ENCODE measurements around the gene KSR1. TPM values are rescaled to one million over a fixed set of nuclear protein-coding genes. Genes with fewer than 3 reads are reported as not detected.
A peak's percentile ranks its signal among the peaks of the same experiment; 100 is the strongest.

KSR1 gene
- total and polyA plus RNA-seq, 3 donors from 2014 or later: 44.8 to 80.7 (median 63.7) TPM

GRCh38 chr17:27453471-27453870 is 2.8 kb upstream of the KSR1 start:
- no peak overlapping the region for H3K4me3 ChIP-seq
- no peaks in the 10 kb centered on the region for H3K27me3 ChIP-seq
- intact Hi-C loops (cut with DNase I; ENCODE audit: low total_unique reads): loop anchor here (10.0 kb wide), 1 partner anchor 141 kb away; no protein-coding TSS in a partner anchor
- DNase-seq: no peak
- no peaks in the 10 kb centered on the region for H3K9me3 ChIP-seq
- 71 to 75% methylated on average over 2 of the region's 2 CpGs for WGBS, 2 donors
- no peaks in the 10 kb centered on the region for H3K36me3 ChIP-seq (ENCODE audit: low read depth, missing control alignments)
- H3K4me1 ChIP-seq: peaks cover 13% of the 10 kb centered on the region
- TF ChIP-seq CTCF (IDR thresholded peaks at IDR 0.05) (no peak), POLR2A (IDR thresholded peaks at IDR 0.05) (no peak)
- no peak overlapping the region for H3K27ac ChIP-seq

GRCh38 chr17:27454089-27454488 is 2.2 kb upstream of the KSR1 start:
- no peaks in the 10 kb centered on the region for H3K27me3 ChIP-seq
- TF ChIP-seq POLR2A (IDR thresholded peaks at IDR 0.05) (no peak), CTCF (IDR thresholded peaks at IDR 0.05) (no peak)
- no peak for DNase-seq
- WGBS, 2 donors: 84 to 89% methylated on average over 4 of the region's 4 CpGs
- intact Hi-C loops (cut with DNase I; ENCODE audit: low total_unique reads): loop anchor here (10.0 kb wide), 1 partner anchor 141 kb away; no protein-coding TSS in a partner anchor
- no peaks in the 10 kb centered on the region for H3K9me3 ChIP-seq
- no peak overlapping the region for H3K27ac ChIP-seq
- H3K4me3 ChIP-seq: no peak overlapping the region
- H3K36me3 ChIP-seq (ENCODE audit: low read depth, missing control alignments): no peaks in the 10 kb centered on the region
- H3K4me1 ChIP-seq: peaks cover 13% of the 10 kb centered on the region

- no peaks in the 10 kb centered on the region for H3K36me3 ChIP-seq (ENCODE audit: low read depth, missing control alignments)
- no peak for TF ChIP-seq CTCF (IDR thresholded peaks at IDR 0.05)
- TF ChIP-seq POLR2A (IDR thresholded peaks at IDR 0.05): no peak
- H3K9me3 ChIP-seq: no peaks in the 10 kb centered on the region
- H3K27ac ChIP-seq: peak overlapping the region in 1 of 2 donors; percentile 87
- H3K4me3 ChIP-seq: peak overlapping the region; percentile 86 to 92
- H3K27me3 ChIP-seq: no peaks in the 10 kb centered on the region
- H3K4me1 ChIP-seq: peaks cover 13% of the 10 kb centered on the region
- 16 to 17% methylated on average over 12 of the region's 12 CpGs for WGBS, 2 donors
- DNase-seq: no peak
- intact Hi-C loops (cut with DNase I; ENCODE audit: low total_unique reads): loop anchor here (10.0 kb wide), 1 partner anchor 139 kb away; no protein-coding TSS in a partner anchor
Observed at GRCh38 chr17:27455236-27455913, 873 bp upstream of the KSR1 start.

- peak overlapping the region; percentile 86 to 92 for H3K4me3 ChIP-seq
- intact Hi-C loops (cut with DNase I; ENCODE audit: low total_unique reads): loop anchor here (10.0 kb wide), 1 partner anchor 138 kb away; no protein-coding TSS in a partner anchor
- no peaks in the 10 kb centered on the region for H3K9me3 ChIP-seq
- TF ChIP-seq POLR2A (IDR thresholded peaks at IDR 0.05) (no peak), CTCF (IDR thresholded peaks at IDR 0.05) (no peak)
- DNase-seq: peak; percentile 32
- 1% methylated on average over 10 to 53 of the region's 57 CpGs for WGBS, 2 donors
- peaks cover 13% of the 10 kb centered on the region for H3K4me1 ChIP-seq
- H3K27ac ChIP-seq: peak overlapping the region; percentile 79 to 87
- H3K27me3 ChIP-seq: no peaks in the 10 kb centered on the region
- H3K36me3 ChIP-seq (ENCODE audit: low read depth, missing control alignments): no peaks in the 10 kb centered on the region
Observed at GRCh38 chr17:27456681-27457359, 572 bp downstream of the KSR1 start.

Data from testis (tissue), 3 donors.